ENCODE measurements around the gene FNDC8. TPM values are rescaled to one million over a fixed set of nuclear protein-coding genes. Genes with fewer than 3 reads are reported as not detected.

The FNDC8 gene
- total RNA-seq, result not detected

DNA sequence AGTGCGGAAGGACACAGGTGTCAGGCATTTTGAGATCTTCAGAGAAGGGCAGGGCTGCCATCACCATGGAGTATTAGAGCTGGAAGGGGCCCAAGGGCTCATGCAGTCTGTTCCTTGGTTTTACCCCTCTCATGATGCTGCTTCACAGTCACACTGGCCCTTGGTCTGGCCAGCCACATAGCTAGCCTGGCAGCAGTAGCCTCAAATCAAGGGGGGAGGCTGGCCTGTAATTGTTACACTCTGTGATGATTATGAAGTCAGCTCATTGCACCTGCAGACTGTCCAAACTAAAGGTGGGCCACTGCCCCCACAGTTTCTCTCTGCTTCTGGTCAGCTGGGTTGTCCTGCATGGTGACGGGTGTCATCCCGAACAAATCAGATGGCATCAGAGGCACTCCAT, at the start of gene FNDC8:
Gene FNDC8 (plus strand): TSS at position 301 of the 400 bp plus-strand sequence. CDS start 79 bp downstream, at position 380.
- Mint-ChIP-seq H3K36me3 (ENCODE audit: low read depth) (peaks cover 11% of the 10 kb centered on the region), H3K27me3 (ENCODE audit: low read depth) (no peaks in the 10 kb centered on the region), H3K9me3 (ENCODE audit: insufficient read depth) (no peaks in the 10 kb centered on the region), H3K4me1 (ENCODE audit: low read depth) (peaks cover 29% of the 10 kb centered on the region), H3K27ac (peak within 1 kb of the TSS; percentile 18), H3K4me3 (peak within 1 kb of the TSS; percentile 9)
- ATAC-seq (no peak), DNase-seq (no peak)
- CTCF ChIA-PET, result interaction anchor here (0.6 to 5.1 kb wide), 4 partner anchors 123 to 1788 kb away, joined by 3 to 118 read pairs (median 10); no protein-coding TSS in a partner anchor
- POLR2A ChIA-PET, result interaction anchor here (0.7 to 1.6 kb wide), 2 partner anchors 98 to 124 kb away, joined by 3 to 4 read pairs; no protein-coding TSS in a partner anchor

DNA sequence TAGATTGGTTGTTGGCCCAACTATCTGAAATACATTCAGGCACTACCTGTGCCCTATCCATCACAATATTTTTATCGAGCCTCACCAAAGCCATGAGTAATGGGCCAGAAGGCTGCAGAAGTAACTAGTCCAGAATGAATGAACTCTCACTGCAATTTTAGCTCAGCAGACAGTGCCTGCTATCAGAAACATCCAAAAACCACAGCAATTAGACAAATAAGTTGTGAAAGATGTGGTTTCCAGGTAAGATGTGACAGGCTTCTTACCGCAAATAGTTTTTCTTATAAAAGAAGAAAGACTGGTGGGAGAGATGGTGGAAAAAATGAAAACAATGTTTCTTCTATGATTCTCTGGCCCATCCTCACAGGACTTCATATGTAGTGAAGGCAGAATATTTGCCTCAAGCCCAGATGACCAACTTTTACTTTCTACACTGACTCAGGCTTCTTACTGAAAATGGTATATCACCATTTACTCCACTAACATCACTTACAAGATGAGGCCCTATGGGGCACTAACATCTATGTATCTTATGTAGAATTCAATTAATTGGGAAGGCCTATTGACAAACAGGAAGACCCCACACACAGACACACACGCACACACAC, 48.1 kb upstream of the FNDC8 start:
- H3K4me1 Mint-ChIP-seq (ENCODE audit: low read depth), result peaks cover 50% of the 10 kb centered on the region
- H3K27ac Mint-ChIP-seq, result peak overlapping the region; percentile 66
- DNase-seq, result no peak
- peak; percentile 57 for ATAC-seq
- H3K4me3 Mint-ChIP-seq, result peak overlapping the region; percentile 27
- H3K36me3 Mint-ChIP-seq (ENCODE audit: low read depth), result peaks cover 23% of the 10 kb centered on the region
- ChIA-PET CTCF (interaction anchor here (1.0 to 3.5 kb wide), 6 partner anchors 9 to 74 kb away, joined by 3 to 25 read pairs (median 5); partner anchors contain the start of gene RFFL), POLR2A (interaction anchor here (0.6 to 2.0 kb wide), 3 partner anchors 10 to 51 kb away, joined by 3 to 7 read pairs (median 4); partner anchors contain the start of gene RFFL)
- H3K27me3 Mint-ChIP-seq (ENCODE audit: low read depth), result no peaks in the 10 kb centered on the region
- H3K9me3 Mint-ChIP-seq (ENCODE audit: insufficient read depth), result no peaks in the 10 kb centered on the region

DNA sequence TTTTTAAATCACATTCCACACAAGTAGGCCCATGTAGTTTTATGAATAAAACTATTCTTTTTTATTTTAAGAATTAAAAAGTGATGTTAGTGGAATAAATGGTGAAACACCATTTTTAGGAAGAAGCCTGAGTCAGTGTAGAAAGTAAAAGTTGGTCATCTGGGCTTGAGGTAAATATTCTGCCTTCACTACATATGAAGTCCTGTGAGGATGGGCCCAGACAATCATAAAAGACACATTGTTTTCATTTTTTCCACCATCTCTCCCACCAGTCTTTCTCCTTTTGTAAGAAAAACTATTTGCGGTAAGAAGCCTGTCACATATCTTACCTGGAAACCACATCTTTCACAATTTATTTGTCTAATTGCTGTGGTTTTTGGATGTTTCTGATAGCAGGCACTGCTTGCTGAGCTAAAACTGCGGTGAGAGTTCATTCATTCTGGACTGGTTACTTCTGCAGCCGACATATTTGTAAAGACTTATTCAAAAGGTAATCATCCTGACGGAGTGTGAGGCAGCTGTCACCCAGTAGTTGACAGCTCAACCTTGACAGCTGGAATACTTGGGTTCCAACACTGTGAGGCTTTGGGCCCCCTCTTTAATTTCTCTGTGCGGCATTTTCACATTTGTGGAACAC, 47.3 kb upstream of the FNDC8 start:
- ChIA-PET CTCF (interaction anchor here (1.5 to 3.5 kb wide), 4 partner anchors 10 to 75 kb away, joined by 3 to 25 read pairs (median 10); partner anchors contain the start of genes RAD51D and RFFL), POLR2A (interaction anchor here (1.3 to 2.0 kb wide), 2 partner anchors 10 to 51 kb away, joined by 4 to 7 read pairs; partner anchors contain the start of gene RFFL)
- Mint-ChIP-seq H3K9me3 (ENCODE audit: insufficient read depth) (no peaks in the 10 kb centered on the region), H3K27ac (peak overlapping the region; percentile 66), H3K4me3 (peak overlapping the region; percentile 2), H3K36me3 (ENCODE audit: low read depth) (peaks cover 21% of the 10 kb centered on the region), H3K27me3 (ENCODE audit: low read depth) (no peaks in the 10 kb centered on the region), H3K4me1 (ENCODE audit: low read depth) (peaks cover 45% of the 10 kb centered on the region)
- no peak for DNase-seq
- ATAC-seq, result peak; percentile 31

DNA sequence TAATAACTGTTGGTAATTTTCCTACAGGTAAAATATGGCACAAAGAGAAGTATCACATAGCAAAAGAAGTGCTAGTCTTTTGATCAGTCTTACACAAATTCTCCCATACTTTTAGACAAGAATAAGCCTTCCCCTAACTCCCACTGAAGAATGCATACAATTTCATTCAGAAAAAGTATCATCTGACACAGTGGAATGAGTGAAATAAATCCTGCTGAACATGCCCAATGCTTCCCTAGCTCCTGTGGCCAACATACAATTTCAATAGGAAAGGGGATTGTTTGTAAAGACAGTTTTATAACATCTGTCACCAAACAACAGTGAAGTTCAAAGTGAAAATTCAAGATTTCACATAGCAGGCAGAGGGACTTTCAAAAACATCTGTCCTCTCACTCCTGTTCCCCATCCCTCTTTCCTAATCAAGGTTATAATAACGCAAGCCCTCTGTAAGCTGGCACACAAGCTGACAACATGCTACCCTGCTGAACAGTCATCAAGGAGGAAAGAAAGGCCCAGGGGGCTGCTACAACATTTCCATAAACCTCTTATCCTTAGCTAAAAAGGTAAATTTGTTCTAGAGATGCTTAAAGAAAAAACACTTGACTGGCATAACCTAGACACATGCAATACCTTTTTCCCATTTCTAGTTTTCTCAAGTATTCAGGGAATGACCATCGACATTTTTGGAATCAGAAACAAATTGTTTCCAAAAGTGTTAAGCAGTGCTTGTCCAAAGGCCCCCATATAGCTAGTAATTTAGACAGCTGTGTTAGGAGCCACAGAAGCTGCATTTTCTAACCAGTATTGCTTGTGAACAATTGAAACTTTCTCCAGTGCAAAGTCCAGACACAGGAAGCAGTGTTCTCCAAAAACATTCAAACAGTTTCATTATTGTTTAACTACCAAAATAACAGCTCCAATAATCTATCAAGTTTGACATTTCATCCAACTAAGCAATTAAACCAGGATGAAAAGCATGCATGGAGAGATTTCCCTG, 46.4 kb upstream of the FNDC8 start:
- DNase-seq, result no peak
- H3K4me3 Mint-ChIP-seq, result no peak overlapping the region
- no peaks in the 10 kb centered on the region for H3K27me3 Mint-ChIP-seq (ENCODE audit: low read depth)
- ChIA-PET CTCF (interaction anchor here (1.5 to 3.5 kb wide), 3 partner anchors 11 to 44 kb away, joined by 5 to 25 read pairs (median 14); partner anchors contain the start of genes RAD51D and RFFL), POLR2A (interaction anchor here (1.4 kb wide), 1 partner anchor 11 kb away, joined by 4 read pairs; no protein-coding TSS in a partner anchor)
- peaks cover 51% of the 10 kb centered on the region for H3K4me1 Mint-ChIP-seq (ENCODE audit: low read depth)
- no peak overlapping the region for H3K27ac Mint-ChIP-seq
- no peaks in the 10 kb centered on the region for H3K9me3 Mint-ChIP-seq (ENCODE audit: insufficient read depth)
- H3K36me3 Mint-ChIP-seq (ENCODE audit: low read depth), result peaks cover 28% of the 10 kb centered on the region
- ATAC-seq, result no peak

DNA sequence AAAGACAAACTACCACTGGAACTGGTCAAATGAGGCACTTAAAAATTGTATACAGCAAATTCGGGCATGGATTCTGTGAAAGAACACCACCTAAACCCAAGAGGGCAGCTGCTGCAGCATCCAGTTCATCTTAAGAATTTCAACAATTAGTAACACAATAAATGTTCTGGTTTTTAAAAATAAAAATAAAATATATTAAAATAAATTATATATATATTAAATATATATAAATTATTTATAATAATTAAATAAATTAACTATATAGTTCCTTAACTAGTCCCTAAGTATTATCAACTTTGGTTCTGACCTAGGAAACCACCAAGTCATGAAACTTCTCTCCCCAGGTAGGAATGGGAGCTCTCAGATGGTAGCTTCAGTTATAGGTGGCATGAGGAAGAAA, 44.5 kb upstream of the FNDC8 start:
- Mint-ChIP-seq H3K27ac (no peak overlapping the region), H3K4me1 (ENCODE audit: low read depth) (peaks cover 68% of the 10 kb centered on the region), H3K27me3 (ENCODE audit: low read depth) (no peaks in the 10 kb centered on the region), H3K9me3 (ENCODE audit: insufficient read depth) (no peaks in the 10 kb centered on the region), H3K36me3 (ENCODE audit: low read depth) (peaks cover 21% of the 10 kb centered on the region), H3K4me3 (no peak overlapping the region)
- ChIA-PET CTCF (interaction anchor here (0.7 to 2.0 kb wide), 5 partner anchors 13 to 534 kb away, joined by 3 to 10 read pairs (median 4); partner anchors contain the start of genes RAD51D and RFFL), POLR2A (interaction anchor here (1.4 kb wide), 1 partner anchor 30 kb away, joined by 7 read pairs; no protein-coding TSS in a partner anchor)
- DNase-seq, result no peak
- ATAC-seq, result no peak

DNA sequence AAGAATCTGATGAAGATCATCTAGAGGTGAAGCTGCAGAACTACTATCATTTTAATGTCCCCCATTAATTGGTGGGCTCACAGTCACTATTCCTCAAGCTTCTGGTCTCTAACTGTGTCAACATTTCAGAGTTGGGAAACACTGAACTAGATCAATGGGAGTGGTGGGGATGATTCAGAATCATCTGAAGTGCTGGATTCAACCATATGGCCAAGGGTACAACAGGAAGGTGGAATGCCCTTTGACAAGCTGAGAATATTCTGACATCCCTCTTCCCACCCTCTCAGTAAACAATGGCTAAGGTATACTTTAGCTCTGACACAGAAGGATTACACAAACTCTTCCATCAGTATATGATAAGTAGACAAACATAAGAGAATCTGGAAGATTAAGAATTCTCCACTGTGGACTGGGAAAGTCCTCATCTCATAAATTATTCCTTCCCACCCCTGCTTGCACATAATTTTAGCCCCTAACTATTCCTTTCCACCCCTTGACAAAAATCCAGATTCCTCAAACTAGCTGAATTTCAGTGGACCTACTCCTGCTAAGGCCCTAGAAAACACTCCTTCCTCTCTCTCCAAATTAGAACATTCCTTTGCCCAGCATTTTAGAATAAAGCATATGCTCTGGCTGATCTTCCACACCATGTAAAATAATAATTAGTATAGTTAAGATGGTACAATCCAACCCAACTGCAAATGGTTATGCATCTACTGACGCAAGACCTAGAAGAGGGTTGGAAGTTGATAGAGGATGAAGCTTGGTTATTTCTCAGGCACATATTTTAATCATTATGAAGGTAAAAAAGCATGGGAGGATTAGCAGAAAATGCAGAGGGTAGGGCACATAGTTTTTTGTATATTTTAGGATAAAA, 41.6 kb upstream of the FNDC8 start:
- Mint-ChIP-seq H3K4me1 (ENCODE audit: low read depth) (peaks cover 59% of the 10 kb centered on the region), H3K9me3 (ENCODE audit: insufficient read depth) (no peaks in the 10 kb centered on the region), H3K27ac (peak overlapping the region; percentile 63), H3K4me3 (no peak overlapping the region), H3K36me3 (ENCODE audit: low read depth) (peaks cover 19% of the 10 kb centered on the region), H3K27me3 (ENCODE audit: low read depth) (no peaks in the 10 kb centered on the region)
- ChIA-PET CTCF (interaction anchor here (0.7 to 4.7 kb wide), 8 partner anchors 10 to 57 kb away, joined by 3 to 30 read pairs (median 4); partner anchors contain the start of gene RFFL), POLR2A (interaction anchor here (0.6 to 4.0 kb wide), 9 partner anchors 8 to 507 kb away, joined by 3 to 20 read pairs (median 4); partner anchors contain the start of genes RAD51D and RFFL)
- no peak for ATAC-seq
- DNase-seq, result no peak

DNA sequence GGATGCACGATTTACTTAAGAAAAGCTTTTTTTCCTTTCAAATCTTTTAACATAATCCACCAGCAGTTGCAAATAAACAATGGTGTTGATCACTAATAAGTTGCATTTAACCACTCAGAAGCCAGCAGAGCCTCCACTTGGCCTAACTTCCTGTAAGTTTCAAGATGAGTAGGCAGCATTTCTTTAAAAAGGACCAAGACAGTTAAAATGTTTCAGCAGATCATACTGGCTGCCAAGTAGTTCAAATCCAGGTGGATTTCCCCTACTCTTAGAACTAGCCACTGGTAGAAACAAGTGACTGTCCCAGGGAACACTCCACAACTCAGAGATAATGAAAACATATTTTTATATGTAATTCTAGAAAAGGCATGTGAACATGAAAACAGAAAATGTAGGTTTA, 40.9 kb upstream of the FNDC8 start:
- Mint-ChIP-seq H3K27me3 (ENCODE audit: low read depth) (no peaks in the 10 kb centered on the region), H3K4me3 (peak overlapping the region; percentile 29), H3K27ac (peak overlapping the region; percentile 63), H3K4me1 (ENCODE audit: low read depth) (peaks cover 57% of the 10 kb centered on the region), H3K36me3 (ENCODE audit: low read depth) (peaks cover 21% of the 10 kb centered on the region), H3K9me3 (ENCODE audit: insufficient read depth) (no peaks in the 10 kb centered on the region)
- CTCF ChIA-PET, result interaction anchor here (0.8 to 4.7 kb wide), 7 partner anchors 9 to 58 kb away, joined by 3 to 30 read pairs (median 6); partner anchors contain the start of genes RAD51D and RFFL
- DNase-seq, result peak; percentile 49
- POLR2A ChIA-PET, result interaction anchor here (1.0 to 4.0 kb wide), 5 partner anchors 9 to 59 kb away, joined by 3 to 20 read pairs (median 4); partner anchors contain the start of genes RAD51D and RFFL
- ATAC-seq, result peak; percentile 73

DNA sequence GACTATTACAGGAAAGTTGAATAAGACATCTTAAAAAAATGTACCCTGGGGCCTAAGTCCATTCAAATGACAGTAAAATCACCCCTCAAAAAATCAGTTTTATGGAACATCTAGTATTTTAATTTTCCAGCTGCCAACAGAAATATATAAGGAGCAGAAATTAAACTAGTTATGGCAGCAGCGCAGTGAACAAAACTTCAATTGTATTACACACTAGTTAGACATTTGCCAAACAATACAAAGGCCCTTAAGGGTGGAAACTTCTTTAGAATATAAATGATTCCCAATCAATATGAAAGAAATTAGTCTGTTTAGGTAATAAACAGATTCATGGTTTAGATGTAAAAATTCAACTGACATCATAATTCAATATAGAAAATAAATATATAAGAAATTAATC, 39.8 kb upstream of the FNDC8 start:
- Mint-ChIP-seq H3K4me1 (ENCODE audit: low read depth) (peaks cover 61% of the 10 kb centered on the region), H3K4me3 (no peak overlapping the region), H3K27ac (no peak overlapping the region), H3K27me3 (ENCODE audit: low read depth) (no peaks in the 10 kb centered on the region), H3K9me3 (ENCODE audit: insufficient read depth) (no peaks in the 10 kb centered on the region), H3K36me3 (ENCODE audit: low read depth) (peaks cover 20% of the 10 kb centered on the region)
- no peak for DNase-seq
- ChIA-PET POLR2A (interaction anchor here (0.9 to 4.0 kb wide), 3 partner anchors 18 to 59 kb away, joined by 3 to 20 read pairs (median 4); partner anchors contain the start of gene RFFL), CTCF (interaction anchor here (0.8 to 4.7 kb wide), 9 partner anchors 9 to 82 kb away, joined by 3 to 30 read pairs (median 6); partner anchors contain the start of genes RAD51D and RFFL)
- ATAC-seq, result no peak

DNA sequence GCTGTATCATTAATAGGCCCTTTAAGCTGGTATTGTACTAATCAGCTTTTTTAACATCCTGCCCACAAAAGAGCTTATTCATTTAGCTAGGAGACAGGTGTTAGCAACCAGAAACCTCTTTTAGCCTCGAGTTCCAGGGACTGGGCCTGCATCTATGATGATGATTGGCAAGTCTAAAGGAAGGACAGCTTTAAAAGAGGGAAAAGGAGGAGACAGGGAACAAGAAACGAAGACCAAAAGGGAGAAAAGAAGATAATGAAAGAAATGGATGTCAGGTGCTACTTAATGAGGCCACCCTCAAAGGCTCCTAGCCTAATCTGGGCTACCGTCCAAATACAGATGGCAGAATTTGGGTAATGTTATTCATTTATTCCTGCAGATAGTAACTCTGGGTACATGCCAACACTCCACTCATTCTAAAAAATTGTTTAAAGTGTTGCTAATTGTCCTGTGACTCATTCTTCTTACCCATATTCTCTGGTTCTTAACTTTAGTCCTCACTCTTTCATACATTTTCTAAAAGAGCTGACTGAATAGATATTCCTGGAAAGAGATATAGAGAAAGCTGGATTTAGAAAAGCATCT, 39.2 kb upstream of the FNDC8 start:
- Mint-ChIP-seq H3K27me3 (ENCODE audit: low read depth) (no peaks in the 10 kb centered on the region), H3K9me3 (ENCODE audit: insufficient read depth) (no peaks in the 10 kb centered on the region), H3K27ac (peak overlapping the region; percentile 84), H3K4me1 (ENCODE audit: low read depth) (peaks cover 63% of the 10 kb centered on the region), H3K36me3 (ENCODE audit: low read depth) (peaks cover 18% of the 10 kb centered on the region), H3K4me3 (peak overlapping the region; percentile 53)
- CTCF ChIA-PET, result interaction anchor here (0.9 to 4.7 kb wide), 9 partner anchors 9 to 101 kb away, joined by 3 to 30 read pairs (median 4); partner anchors contain the start of genes RAD51D and RFFL
- POLR2A ChIA-PET, result interaction anchor here (0.9 to 4.0 kb wide), 4 partner anchors 18 to 161 kb away, joined by 3 to 20 read pairs (median 4); partner anchors contain the start of genes RFFL and SLFN5
- DNase-seq (no peak), ATAC-seq (no peak)
